ENCODE measurements around the gene LHX1.

DNA sequence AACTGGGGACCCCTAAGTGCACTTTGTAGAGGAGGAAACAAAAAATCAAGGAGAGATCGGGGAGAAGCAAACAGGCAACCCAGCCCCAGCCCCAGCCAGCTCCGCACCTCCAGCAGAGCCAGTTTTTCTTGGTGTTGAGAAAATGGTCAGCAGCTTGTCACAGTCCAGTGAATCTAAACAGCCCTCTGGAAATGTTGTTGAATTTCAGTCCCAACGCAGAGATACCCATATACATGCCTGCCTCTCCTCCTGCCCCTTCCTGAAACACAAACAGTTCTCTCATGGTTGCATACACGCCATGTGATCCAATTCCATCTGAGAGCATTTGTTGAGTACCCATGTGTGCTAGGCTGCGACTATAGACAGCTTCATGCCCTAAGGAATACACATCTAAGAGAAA, 42.4 kb upstream of the LHX1 start:
- TF ChIP-seq, protein P1, sequence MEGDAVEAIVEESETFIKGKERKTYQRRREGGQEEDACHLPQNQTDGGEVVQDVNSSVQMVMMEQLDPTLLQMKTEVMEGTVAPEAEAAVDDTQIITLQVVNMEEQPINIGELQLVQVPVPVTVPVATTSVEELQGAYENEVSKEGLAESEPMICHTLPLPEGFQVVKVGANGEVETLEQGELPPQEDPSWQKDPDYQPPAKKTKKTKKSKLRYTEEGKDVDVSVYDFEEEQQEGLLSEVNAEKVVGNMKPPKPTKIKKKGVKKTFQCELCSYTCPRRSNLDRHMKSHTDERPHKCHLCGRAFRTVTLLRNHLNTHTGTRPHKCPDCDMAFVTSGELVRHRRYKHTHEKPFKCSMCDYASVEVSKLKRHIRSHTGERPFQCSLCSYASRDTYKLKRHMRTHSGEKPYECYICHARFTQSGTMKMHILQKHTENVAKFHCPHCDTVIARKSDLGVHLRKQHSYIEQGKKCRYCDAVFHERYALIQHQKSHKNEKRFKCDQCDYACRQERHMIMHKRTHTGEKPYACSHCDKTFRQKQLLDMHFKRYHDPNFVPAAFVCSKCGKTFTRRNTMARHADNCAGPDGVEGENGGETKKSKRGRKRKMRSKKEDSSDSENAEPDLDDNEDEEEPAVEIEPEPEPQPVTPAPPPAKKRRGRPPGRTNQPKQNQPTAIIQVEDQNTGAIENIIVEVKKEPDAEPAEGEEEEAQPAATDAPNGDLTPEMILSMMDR (optimal IDR thresholded peaks at IDR 0.05 in 1 of 3, IDR thresholded peaks at IDR 0.05 in 1 of 3, conservative IDR thresholded peaks at IDR 0.05 in 1 of 3; ENCODE audit: extremely low read depth in 1 of 3, insufficient read depth in 2 of 3, low read length in 3 of 3): no peak
- no peak for TF ChIP-seq EZH2 (IDR thresholded peaks at IDR 0.05; ENCODE audit: low read length)
